ENCODE measurements around the gene SEC61B.

DNA sequence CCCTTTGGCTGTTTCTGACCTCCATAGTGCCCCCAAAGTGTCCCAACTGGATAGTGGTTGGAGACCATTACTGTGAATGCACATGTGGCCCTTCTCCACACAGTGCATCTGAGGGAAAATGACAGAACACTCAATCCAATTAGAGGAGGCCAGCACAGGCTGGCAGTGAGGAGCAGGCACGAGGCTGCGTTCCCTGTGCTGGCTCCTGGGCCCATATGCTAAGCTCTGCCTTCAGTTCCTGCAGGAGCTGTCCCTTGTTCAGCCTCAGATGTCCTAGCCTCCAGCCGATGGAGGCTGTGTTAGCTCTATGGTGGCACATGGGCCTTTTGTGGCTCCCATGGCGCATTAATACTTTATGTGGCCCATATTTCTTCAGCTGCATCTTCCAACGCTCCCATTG is 36.1 kb upstream of the SEC61B start:
- TF ChIP-seq CTCF (IDR thresholded peaks at IDR 0.05 in 2 of 3, conservative IDR thresholded peaks at IDR 0.05 in 1 of 3; ENCODE audit: control insufficient read depth in 2 of 3, extremely low read depth in 1 of 3, insufficient read depth in 1 of 3, low read depth in 3 of 3, low read length in 3 of 3) (no peak), POLR2A (IDR thresholded peaks at IDR 0.05; ENCODE audit: low read depth, low read length) (no peak), CHD1 (IDR thresholded peaks at IDR 0.05; ENCODE audit: low read depth, low read length) (no peak), ATF3 (IDR thresholded peaks at IDR 0.05; ENCODE audit: borderline replicate concordance, extremely low read depth, low read depth, low read length) (no peak), USF2 (IDR thresholded peaks at IDR 0.05; ENCODE audit: borderline replicate concordance, low read depth, low read length) (no peak), RCOR1 (conservative IDR thresholded peaks at IDR 0.05; ENCODE audit: low read depth, low read length) (no peak), BRCA1 (IDR thresholded peaks at IDR 0.05; ENCODE audit: low read depth, low read length) (no peak)

All from GM12878 (cell line).